Liver (tissue), 9 donors: Measurements from ENCODE around the gene MAGEB17. TPM values are rescaled to one million over a fixed set of nuclear protein-coding genes. Genes with fewer than 3 reads are reported as not detected.

ENCODE experiments used
- DNase-seq: peaks from one replicate; pipeline ENCODE4 v3.0.0-alpha.2; 2017; ENCODE audit warnings: low spot score
- H3K27ac ChIP-seq, 2 donors: one replicate each; pipeline ENCODE4 v1.7.0; 2013; ENCODE audit warnings: inconsistent platforms in 2 of 2, low read length in 2 of 2, control low read depth in 1 of 2, low read depth in 1 of 2, mild to moderate bottlenecking in 1 of 2
- H3K27me3 ChIP-seq, 4 donors: one replicate each; pipeline versions ENCODE4 v1.6.1 to v1.7.0; 2013; ENCODE audit warnings: low read length in 3 of 4, inconsistent platforms in 1 of 4, mild to moderate bottlenecking in 1 of 4, moderate library complexity in 1 of 4; ENCODE audit not compliant: control insufficient read depth in 4 of 4, insufficient read depth in 4 of 4
- H3K36me3 ChIP-seq, 4 donors: one replicate each; pipeline versions ENCODE4 v1.6.1 to v1.7.0; 2013; ENCODE audit warnings: low read length in 3 of 4, mild to moderate bottlenecking in 3 of 4, low read depth in 1 of 4, moderate library complexity in 1 of 4; ENCODE audit not compliant: control insufficient read depth in 4 of 4, insufficient read depth in 3 of 4
- H3K4me1 ChIP-seq, 4 donors: one replicate each; pipeline versions ENCODE4 v1.6.1 to v1.7.0; 2013; ENCODE audit warnings: low read length in 3 of 4, mild to moderate bottlenecking in 3 of 4, moderate library complexity in 1 of 4; ENCODE audit not compliant: control insufficient read depth in 4 of 4, insufficient read depth in 4 of 4
- H3K4me3 ChIP-seq, 3 donors: one replicate each; pipeline versions ENCODE4 v1.6.1 to v1.7.0; 2013; ENCODE audit warnings: low read length in 3 of 3, control low read depth in 1 of 3, low read depth in 1 of 3, mild to moderate bottlenecking in 1 of 3
- H3K9ac ChIP-seq, 2 donors: one replicate each; pipeline ENCODE4 v1.7.0; 2013; ENCODE audit warnings: low read length in 2 of 2, mild to moderate bottlenecking in 2 of 2, moderate library complexity in 2 of 2, control low read depth in 1 of 2, low read depth in 1 of 2
- H3K9me3 ChIP-seq, 4 donors: one replicate each; pipeline versions ENCODE4 v1.6.1 to v1.7.0; 2013; ENCODE audit warnings: low read length in 3 of 4; ENCODE audit not compliant: control insufficient read depth in 4 of 4
- ATF3 ChIP-seq: IDR thresholded peaks from 2 replicates; pipeline ENCODE4 v1.6.1; 2016; ENCODE audit warnings: antibody characterized with exemption
- CTCF ChIP-seq: fragments of 150-350 bp; IDR thresholded peaks from 2 replicates; pipeline ENCODE4 v1.5.1; 2017; ENCODE audit warnings: improper control_type of control experiment, low read depth, low read length; ENCODE audit not compliant: missing input control
- EGR1 ChIP-seq, 2 donors: IDR thresholded peaks; 2 replicates each; pipeline ENCODE4 v1.6.1; 2016 to 2018; ENCODE audit warnings: antibody characterized with exemption in 2 of 2, low read depth in 2 of 2
- FOXA1 ChIP-seq: IDR thresholded peaks from 2 replicates; pipeline ENCODE4 v1.6.1; 2016; ENCODE audit warnings: antibody characterized with exemption
- FOXA2 ChIP-seq: IDR thresholded peaks from 2 replicates; pipeline ENCODE4 v1.6.1; 2016; ENCODE audit warnings: antibody characterized with exemption
- GABPA ChIP-seq, 2 donors: IDR thresholded peaks in 1 of 2; conservative IDR thresholded peaks in 1 of 2; 2 replicates each; pipeline ENCODE4 v1.6.1; 2016; ENCODE audit warnings: antibody characterized with exemption in 2 of 2, mild to moderate bottlenecking in 1 of 2, moderate library complexity in 1 of 2
- HNF4A ChIP-seq, 2 donors: conservative IDR thresholded peaks; 2 replicates each; pipeline ENCODE4 v1.6.1; 2016; ENCODE audit warnings: antibody characterized with exemption in 2 of 2, mild to moderate bottlenecking in 2 of 2
- HNF4G ChIP-seq: IDR thresholded peaks from 2 replicates; pipeline ENCODE4 v1.6.1; 2016; ENCODE audit warnings: antibody characterized with exemption
- JUND ChIP-seq, 2 donors: IDR thresholded peaks; 2 replicates each; pipeline ENCODE4 v1.6.1; 2016; ENCODE audit warnings: antibody characterized with exemption in 2 of 2
- MAX ChIP-seq: IDR thresholded peaks from 2 replicates; pipeline ENCODE4 v1.6.1; 2016; ENCODE audit warnings: antibody characterized with exemption
- NR2F2 ChIP-seq: IDR thresholded peaks from 2 replicates; pipeline ENCODE4 v1.6.1; 2016; ENCODE audit warnings: antibody characterized with exemption
- RAD21 ChIP-seq, 2 donors: IDR thresholded peaks; 2 replicates each; pipeline ENCODE4 v1.6.1; 2016; ENCODE audit warnings: antibody characterized with exemption in 2 of 2, mild to moderate bottlenecking in 2 of 2
- REST ChIP-seq: IDR thresholded peaks from 2 replicates; pipeline ENCODE4 v1.6.1; 2016; ENCODE audit warnings: antibody characterized with exemption, mild to moderate bottlenecking
- RXRA ChIP-seq, 2 donors: IDR thresholded peaks; 2 replicates each; pipeline ENCODE4 v1.6.1; 2017 to 2018; ENCODE audit warnings: antibody characterized with exemption in 2 of 2, mild to moderate bottlenecking in 1 of 2
- SP1 ChIP-seq: IDR thresholded peaks from 2 replicates; pipeline ENCODE4 v1.6.1; 2018; ENCODE audit warnings: antibody characterized with exemption, mild to moderate bottlenecking
- TAF1 ChIP-seq: conservative IDR thresholded peaks from 2 replicates; pipeline ENCODE4 v1.6.1; 2016; ENCODE audit warnings: antibody characterized with exemption, mild to moderate bottlenecking
- YY1 ChIP-seq: IDR thresholded peaks from 2 replicates; pipeline ENCODE4 v1.6.1; 2016; ENCODE audit warnings: antibody characterized with exemption, mild to moderate bottlenecking
- ZBTB33 ChIP-seq: IDR thresholded peaks from 2 replicates; pipeline ENCODE4 v1.6.1; 2016; ENCODE audit warnings: antibody characterized with exemption
- WGBS: extraction: QIAGEN DNeasy Blood & Tissue Kit; methylation state at CpG from one replicate; pipeline ENCODE4 v1.1.7; 2013; 5-methylcytosine and 5-hydroxymethylcytosine counted together
- polyA plus RNA-seq, 2 donors: library from polyadenylated mRNA; stranded (reverse) in 1 of 2; unstranded in 1 of 2; fragments of 200-250 nt in 1 of 2; fragments of >200 nt in 1 of 2; fragmentation: Nextera tagmentation in 1 of 2; extraction: Ambion mirVana in 1 of 2; gene quantifications; one replicate each; pipeline versions ENCODE4 v1.2.1 to v1.2.3, GENCODE V29; 2013 to 2015
- total RNA-seq, 2 donors: library from RNA; depleted of rRNA; stranded (reverse); fragments of >200 nt; gene quantifications; one replicate each; pipeline ENCODE4 v1.2.3, GENCODE V29; 2014
- donor health status: healthy.
- donor health status: healthy.
- donor health status: healthy.
- donor health status: healthy.
- donor health status: healthy.

The MAGEB17 gene
- total and polyA plus RNA-seq, 4 donors = not detected

GRCh38 chrX:16124201-16124600, 43.1 kb upstream of the MAGEB17 start:
- Histone ChIP-seq H3K4me3 (no peak overlapping the region), H3K27ac (no peak overlapping the region), H3K9ac (no peak overlapping the region), H3K36me3 (no peaks in the 10 kb centered on the region), H3K27me3 (no peaks in the 10 kb centered on the region), H3K4me1 (peaks cover 2 to 13% (median 5%) of the 10 kb centered on the region in 4 donors), H3K9me3 (peaks cover 0 to 6% (median 0%) of the 10 kb centered on the region in 4 donors)
- TF ChIP-seq NR2F2 = no peak
- no peak for TF ChIP-seq FOXA1
- no peak for TF ChIP-seq TAF1
- no peak for TF ChIP-seq FOXA2
- TF ChIP-seq JUND (IDR thresholded peaks at IDR 0.05) = no peak
- TF ChIP-seq YY1 = no peak
- no peak for TF ChIP-seq MAX
- TF ChIP-seq SP1 = no peak
- TF ChIP-seq CTCF = no peak
- TF ChIP-seq HNF4G = no peak
- TF ChIP-seq ZBTB33 = no peak
- TF ChIP-seq RAD21 (IDR thresholded peaks at IDR 0.05) = no peak
- no peak for TF ChIP-seq RXRA (IDR thresholded peaks at IDR 0.05)
- no peak for TF ChIP-seq HNF4A (conservative IDR thresholded peaks at IDR 0.05)
- no peak for TF ChIP-seq ATF3
- TF ChIP-seq GABPA (IDR thresholded peaks at IDR 0.05 in 1 of 2, conservative IDR thresholded peaks at IDR 0.05 in 1 of 2) = no peak
- TF ChIP-seq REST = no peak
- no peak for TF ChIP-seq EGR1 (IDR thresholded peaks at IDR 0.05; ENCODE audit: low read depth in 2 of 2)
- 34% methylated on average over 7 of the region's 7 CpGs for WGBS
- no peak for DNase-seq
